K562 (cell line): ENCODE data around the gene CCDC82. TPM values are rescaled to one million over a fixed set of nuclear protein-coding genes. Genes with fewer than 3 reads are reported as not detected.
A peak's percentile ranks its signal among the peaks of the same experiment; 100 is the strongest.

ENCODE experiments used
- ATF1 ChIP-seq, 2 experiments: fragments of 450-650 bp in 1 of 2; IDR thresholded peaks; 2 replicates each; pipeline ENCODE4 v1.6.1; 2016; ENCODE audit warnings: missing compliant biosample characterization in 1 of 2, missing genetic modification characterization in 1 of 2
- ERF ChIP-seq: fragments of 450-650 bp; formaldehyde crosslinking; IDR thresholded peaks from 2 replicates; pipeline ENCODE4 v1.4.0; 2020; ENCODE audit warnings: mild to moderate bottlenecking, mixed read lengths
- GATAD2A ChIP-seq: fragments of 450-650 bp; IDR thresholded peaks from 2 replicates; pipeline ENCODE4 v1.6.1; 2017
- GTF2A2 ChIP-seq: IDR thresholded peaks from 2 replicates; pipeline ENCODE4 v1.6.1; 2016; ENCODE audit warnings: mild to moderate bottlenecking, missing genetic modification characterization, missing compliant biosample characterization
- GTF2F1 ChIP-seq: IDR thresholded peaks from 2 replicates; pipeline ENCODE4 v1.6.1; 2011; ENCODE audit warnings: low read depth, low read length, improper control_type of control experiment
- KHSRP ChIP-seq: fragments of 450-650 bp; IDR thresholded peaks from 2 replicates; pipeline ENCODE4 v1.6.1; 2017
- LARP7 ChIP-seq: fragments of 450-650 bp; IDR thresholded peaks from 2 replicates; pipeline ENCODE4 v1.6.1; 2016
- MXI1 ChIP-seq: IDR thresholded peaks from 2 replicates; pipeline ENCODE4 v1.6.1; 2011; ENCODE audit warnings: low read depth, mild to moderate bottlenecking, improper control_type of control experiment, low read length
- NR2C2 ChIP-seq, 2 experiments: fragments of 200-800 bp in 1 of 2; sonication (Bioruptor generic) in 1 of 2; sonication (generic) in 1 of 2; formaldehyde crosslinking in 1 of 2; IDR thresholded peaks; 2 replicates each; pipeline versions ENCODE4 v1.6.1 to v1.8.0; 2016 to 2022; ENCODE audit warnings: mild to moderate bottlenecking in 1 of 2, missing compliant biosample characterization in 1 of 2, missing genetic modification characterization in 1 of 2, missing genetic modification reagents in 1 of 2
- POLR3A ChIP-seq: IDR thresholded peaks from 2 replicates; pipeline ENCODE4 v1.6.1; 2011; ENCODE audit warnings: borderline replicate concordance, mild to moderate bottlenecking, moderate library complexity; ENCODE audit not compliant: insufficient read length, insufficient read depth; ENCODE audit errors: extremely low read depth
- RNF2 ChIP-seq: sonication (generic); IDR thresholded peaks from 2 replicates; pipeline ENCODE4 v1.6.1; 2016
- SMARCE1 ChIP-seq: fragments of 450-650 bp; IDR thresholded peaks from 2 replicates; pipeline ENCODE4 v1.7.1; 2016; ENCODE audit warnings: mild to moderate bottlenecking
- TAF7 ChIP-seq: fragments of 450-650 bp; IDR thresholded peaks from 2 replicates; pipeline ENCODE4 v1.6.1; 2016; ENCODE audit warnings: missing genetic modification characterization, missing compliant biosample characterization
- TARDBP ChIP-seq: fragments of 450-650 bp; IDR thresholded peaks from 2 replicates; pipeline ENCODE4 v1.6.1; 2016
- TEAD1 ChIP-seq, 2 experiments: fragments of 450-650 bp in 1 of 2; sonication (generic) in 1 of 2; formaldehyde crosslinking; IDR thresholded peaks; 2 replicates each; pipeline versions ENCODE4 v1.4.0 to v1.8.0; 2020 to 2022; ENCODE audit warnings: mild to moderate bottlenecking in 2 of 2, missing genetic modification reagents in 1 of 2
- ZFP1 ChIP-seq: fragments of 450-650 bp; formaldehyde crosslinking; IDR thresholded peaks from 2 replicates; pipeline ENCODE4 v1.4.0; 2020; ENCODE audit warnings: mild to moderate bottlenecking, mixed read lengths
- ZNF384 ChIP-seq: IDR thresholded peaks from 2 replicates; pipeline ENCODE4 v1.6.1; 2012; ENCODE audit warnings: low read depth, low read length, improper control_type of control experiment
- ZNF584 ChIP-seq: fragments of 200-800 bp; sonication (Bioruptor generic); IDR thresholded peaks from 2 replicates; pipeline ENCODE4 v1.6.1; 2016; ENCODE audit warnings: low read depth, mild to moderate bottlenecking, missing genetic modification characterization, missing compliant biosample characterization
- polyA plus RNA-seq, 8 experiments: library from polyadenylated mRNA; depleted of rRNA in 4 of 8; stranded (reverse) in 5 of 8; unstranded in 3 of 8; fragments of >200 nt; fragmentation: Nextera tagmentation in 2 of 8; fragmentation: Illumina TruSeq in 1 of 8; extraction: Ambion mirVana in 2 of 8; extraction: Trizol in 1 of 8; gene quantifications; 2 replicates each; pipeline versions ENCODE4 v1.2.1 to v1.2.3, GENCODE V29; 2011 to 2014; ENCODE audit warnings: inconsistent platforms in 1 of 8, missing spikeins in 1 of 8
- total RNA-seq, 7 experiments: library from RNA; depleted of rRNA in 6 of 7; stranded (reverse); fragments of >200 nt in 6 of 7; fragmentation: Illumina TruSeq in 2 of 7; extraction: Trizol in 2 of 7; gene quantifications; 2 replicates each; pipeline versions ENCODE4 v1.2.1 to v1.2.3, GENCODE V29; 2011 to 2021; ENCODE audit warnings: low replicate concordance in 1 of 7
- TF ChIP-seq, protein P1 (sequence below): sonication (generic); formaldehyde crosslinking; IDR thresholded peaks from 2 replicates; pipeline ENCODE4 v1.8.0; 2022; ENCODE audit warnings: mild to moderate bottlenecking, missing genetic modification reagents
- TF ChIP-seq, protein P2 (sequence below): fragments of 450-650 bp; IDR thresholded peaks from 2 replicates; pipeline ENCODE4 v1.6.1; 2016
- TF ChIP-seq, protein P3 (sequence below): fragments of 450-650 bp; formaldehyde crosslinking; IDR thresholded peaks from 2 replicates; pipeline ENCODE4 v1.4.0; 2022; ENCODE audit warnings: mild to moderate bottlenecking, moderate library complexity
- TF ChIP-seq, protein P4 (sequence below): fragments of 450-650 bp; formaldehyde crosslinking; IDR thresholded peaks from 2 replicates; pipeline ENCODE4 v1.4.0; 2020; ENCODE audit warnings: mild to moderate bottlenecking, moderate library complexity
- TF ChIP-seq, protein P5 (sequence below): fragments of 450-650 bp; IDR thresholded peaks from 2 replicates; pipeline ENCODE4 v1.6.1; 2014; ENCODE audit warnings: low read depth, mild to moderate bottlenecking, moderate library complexity, borderline replicate concordance

The CCDC82 gene
- total and polyA plus RNA-seq, 9 of the 15 experiments (the other 6 are each of a cell fraction or from before 2014, with no cell fraction given), result 12.5 to 51.3 (median 24.5) TPM

DNA sequence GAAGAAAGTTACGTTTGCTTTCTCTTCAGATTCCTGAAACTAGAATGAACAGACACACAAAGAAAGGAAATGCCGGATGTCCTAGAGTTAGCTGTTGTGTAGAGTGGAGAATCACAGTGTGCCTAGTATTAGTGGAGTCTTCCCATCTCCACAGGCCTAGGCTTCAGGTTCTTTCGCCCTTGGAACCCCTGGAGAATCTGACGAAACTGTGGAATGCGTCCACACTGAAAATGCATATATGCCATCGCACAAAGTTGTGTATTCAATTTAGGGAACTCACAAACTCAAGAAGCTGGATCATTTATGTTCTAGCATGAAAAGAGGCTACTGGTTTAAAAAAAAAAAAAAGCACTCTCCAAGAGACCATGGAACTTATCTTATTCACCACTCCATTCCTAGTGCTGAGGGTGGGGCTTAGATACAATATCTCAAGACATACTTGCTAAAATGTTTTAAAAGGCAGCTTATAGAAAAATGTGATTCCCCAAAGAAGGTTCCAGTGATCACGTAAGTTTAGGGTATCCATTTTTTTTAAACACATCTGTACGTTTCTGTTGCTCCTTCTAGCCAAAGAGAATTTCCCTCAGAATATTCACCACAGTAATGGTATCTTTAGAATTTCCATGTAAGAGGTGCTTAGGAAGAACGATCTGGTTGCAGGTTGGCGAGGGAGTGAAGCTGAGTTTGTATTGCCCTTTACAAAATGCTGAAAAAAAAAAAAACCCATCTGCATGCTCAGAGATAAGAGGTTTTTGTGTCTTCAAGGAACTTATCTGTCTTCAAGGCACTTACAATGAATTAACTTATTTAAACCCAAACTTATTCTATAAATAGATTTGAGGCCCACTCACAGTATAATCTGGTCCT is 66.7 kb downstream of the CCDC82 start (continued):
- TF ChIP-seq, protein P1, sequence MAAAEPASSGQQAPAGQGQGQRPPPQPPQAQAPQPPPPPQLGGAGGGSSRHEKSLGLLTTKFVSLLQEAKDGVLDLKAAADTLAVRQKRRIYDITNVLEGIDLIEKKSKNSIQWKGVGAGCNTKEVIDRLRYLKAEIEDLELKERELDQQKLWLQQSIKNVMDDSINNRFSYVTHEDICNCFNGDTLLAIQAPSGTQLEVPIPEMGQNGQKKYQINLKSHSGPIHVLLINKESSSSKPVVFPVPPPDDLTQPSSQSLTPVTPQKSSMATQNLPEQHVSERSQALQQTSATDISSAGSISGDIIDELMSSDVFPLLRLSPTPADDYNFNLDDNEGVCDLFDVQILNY (CRISPR knock-in tag), result no peak
- TF ChIP-seq SMARCE1, result peak; percentile 12; the same call in 1 of the 2 replicates
- no peak for TF ChIP-seq MXI1
- TF ChIP-seq ZFP1 (CRISPR knock-in tag), result no peak
- TF ChIP-seq, protein P2, sequence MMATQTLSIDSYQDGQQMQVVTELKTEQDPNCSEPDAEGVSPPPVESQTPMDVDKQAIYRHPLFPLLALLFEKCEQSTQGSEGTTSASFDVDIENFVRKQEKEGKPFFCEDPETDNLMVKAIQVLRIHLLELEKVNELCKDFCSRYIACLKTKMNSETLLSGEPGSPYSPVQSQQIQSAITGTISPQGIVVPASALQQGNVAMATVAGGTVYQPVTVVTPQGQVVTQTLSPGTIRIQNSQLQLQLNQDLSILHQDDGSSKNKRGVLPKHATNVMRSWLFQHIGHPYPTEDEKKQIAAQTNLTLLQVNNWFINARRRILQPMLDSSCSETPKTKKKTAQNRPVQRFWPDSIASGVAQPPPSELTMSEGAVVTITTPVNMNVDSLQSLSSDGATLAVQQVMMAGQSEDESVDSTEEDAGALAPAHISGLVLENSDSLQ, result no peak
- TF ChIP-seq TARDBP, result no peak
- peak; percentile 94 for TF ChIP-seq ZNF384
- TF ChIP-seq TEAD1 (CRISPR knock-in tag; IDR thresholded peaks at IDR 0.05), result no peak
- TF ChIP-seq ERF (CRISPR knock-in tag), result no peak
- no peak for TF ChIP-seq LARP7
- no peak for TF ChIP-seq NR2C2 (CRISPR knock-in tag; IDR thresholded peaks at IDR 0.05)
- TF ChIP-seq NR2C2 (tag; IDR thresholded peaks at IDR 0.05), result peak; percentile 57; the same call in 1 of the 2 replicates
- no peak for TF ChIP-seq POLR3A
- TF ChIP-seq ATF1 (CRISPR knock-in tag; IDR thresholded peaks at IDR 0.05), result no peak
- peak; percentile 43; the same call in 1 of the 2 replicates for TF ChIP-seq ATF1 (tag; IDR thresholded peaks at IDR 0.05)
- TF ChIP-seq, protein P3, sequence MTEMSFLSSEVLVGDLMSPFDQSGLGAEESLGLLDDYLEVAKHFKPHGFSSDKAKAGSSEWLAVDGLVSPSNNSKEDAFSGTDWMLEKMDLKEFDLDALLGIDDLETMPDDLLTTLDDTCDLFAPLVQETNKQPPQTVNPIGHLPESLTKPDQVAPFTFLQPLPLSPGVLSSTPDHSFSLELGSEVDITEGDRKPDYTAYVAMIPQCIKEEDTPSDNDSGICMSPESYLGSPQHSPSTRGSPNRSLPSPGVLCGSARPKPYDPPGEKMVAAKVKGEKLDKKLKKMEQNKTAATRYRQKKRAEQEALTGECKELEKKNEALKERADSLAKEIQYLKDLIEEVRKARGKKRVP (CRISPR knock-in tag), result no peak
- 0 out of 2 replicates have a peak, but pooled peaks have one; percentile 7 for TF ChIP-seq GATAD2A
- TF ChIP-seq GTF2F1, result no peak
- TF ChIP-seq, protein P4, sequence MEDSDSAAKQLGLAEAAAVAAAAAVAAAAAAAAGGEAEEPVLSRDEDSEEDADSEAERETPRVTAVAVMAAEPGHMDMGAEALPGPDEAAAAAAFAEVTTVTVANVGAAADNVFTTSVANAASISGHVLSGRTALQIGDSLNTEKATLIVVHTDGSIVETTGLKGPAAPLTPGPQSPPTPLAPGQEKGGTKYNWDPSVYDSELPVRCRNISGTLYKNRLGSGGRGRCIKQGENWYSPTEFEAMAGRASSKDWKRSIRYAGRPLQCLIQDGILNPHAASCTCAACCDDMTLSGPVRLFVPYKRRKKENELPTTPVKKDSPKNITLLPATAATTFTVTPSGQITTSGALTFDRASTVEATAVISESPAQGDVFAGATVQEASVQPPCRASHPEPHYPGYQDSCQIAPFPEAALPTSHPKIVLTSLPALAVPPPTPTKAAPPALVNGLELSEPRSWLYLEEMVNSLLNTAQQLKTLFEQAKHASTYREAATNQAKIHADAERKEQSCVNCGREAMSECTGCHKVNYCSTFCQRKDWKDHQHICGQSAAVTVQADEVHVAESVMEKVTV (CRISPR knock-in tag), result no peak
- TF ChIP-seq TAF7 (tag), result peak; percentile 60
- 0 out of 2 replicates have a peak, but pooled peaks have one; percentile 34 for TF ChIP-seq ZNF584 (CRISPR knock-in tag)
- TF ChIP-seq GTF2A2 (tag), result no peak
- TF ChIP-seq, protein P5, sequence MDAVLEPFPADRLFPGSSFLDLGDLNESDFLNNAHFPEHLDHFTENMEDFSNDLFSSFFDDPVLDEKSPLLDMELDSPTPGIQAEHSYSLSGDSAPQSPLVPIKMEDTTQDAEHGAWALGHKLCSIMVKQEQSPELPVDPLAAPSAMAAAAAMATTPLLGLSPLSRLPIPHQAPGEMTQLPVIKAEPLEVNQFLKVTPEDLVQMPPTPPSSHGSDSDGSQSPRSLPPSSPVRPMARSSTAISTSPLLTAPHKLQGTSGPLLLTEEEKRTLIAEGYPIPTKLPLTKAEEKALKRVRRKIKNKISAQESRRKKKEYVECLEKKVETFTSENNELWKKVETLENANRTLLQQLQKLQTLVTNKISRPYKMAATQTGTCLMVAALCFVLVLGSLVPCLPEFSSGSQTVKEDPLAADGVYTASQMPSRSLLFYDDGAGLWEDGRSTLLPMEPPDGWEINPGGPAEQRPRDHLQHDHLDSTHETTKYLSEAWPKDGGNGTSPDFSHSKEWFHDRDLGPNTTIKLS, result no peak
- TF ChIP-seq RNF2, result no peak
- no peak for TF ChIP-seq KHSRP
